ENCODE data around the gene TIGD1. TPM values are rescaled to one million over a fixed set of nuclear protein-coding genes. Genes with fewer than 3 reads are reported as not detected.

The TIGD1 gene
- total RNA-seq, 1 experiment from 2014 or later = 6.0 TPM

- RAD21 ChIA-PET (ENCODE audit: low non-redundant PET in 1 of 2, low total read pairs in 2 of 2, uncharacterized antibody in 2 of 2, unreplicated experiment in 2 of 2) = no interaction called here
- DNase-seq (ENCODE audit: low read depth, low spot score) = no peak
Measured at GRCh38 chr2:232513353-232513752, 37.0 kb downstream of the TIGD1 start.

More at GRCh38 chr2:232513353-232513752, 37.0 kb downstream of the TIGD1 start:
- no peaks in the 10 kb centered on the region for H3K4me1 ChIP-seq (ENCODE audit: control insufficient read depth in 1 of 2, insufficient read depth in 2 of 2, low read length in 2 of 2)
- H3K9ac ChIP-seq (ENCODE audit: low read length) = no peak overlapping the region
- no peak overlapping the region for H3K4me3 ChIP-seq (replicated peaks in 1 of 2; ENCODE audit: low read depth in 1 of 2, low read length in 2 of 2)
- POLR2A ChIA-PET = no interaction called here
- H2AFZ ChIP-seq (ENCODE audit: low read depth, low read length, poor library complexity, severe bottlenecking) = no peak overlapping the region
- H3K27ac ChIP-seq (ENCODE audit: low read depth, low read length) = no peak overlapping the region
- H3K9me2 ChIP-seq (ENCODE audit: insufficient read depth) = no peaks in the 10 kb centered on the region
- CTCF ChIA-PET = no interaction called here
- H3K36me3 ChIP-seq (ENCODE audit: control insufficient read depth in 1 of 2, insufficient read depth in 2 of 2, low read length in 2 of 2) = no peaks in the 10 kb centered on the region
- no peak for ATAC-seq
- no TSS peak for BruUV-seq (replicated peaks)
- no peak overlapping the region for H3K4me2 ChIP-seq (ENCODE audit: low read length)
- intact Hi-C loops (cut with micrococcal nuclease) = no loop called here
- H3K27me3 ChIP-seq (ENCODE audit: insufficient read depth, low read length) = no peaks in the 10 kb centered on the region
- H4K20me1 ChIP-seq (ENCODE audit: insufficient read depth) = no peaks in the 10 kb centered on the region
- H3K79me2 ChIP-seq (ENCODE audit: insufficient read depth, low read length) = no peaks in the 10 kb centered on the region
- TF ChIP-seq SRF (IDR thresholded peaks at IDR 0.05; ENCODE audit: low read depth) (no peak), JUND (IDR thresholded peaks at IDR 0.05) (no peak), SP1 (IDR thresholded peaks at IDR 0.05; ENCODE audit: low read depth) (no peak), ZBTB33 (IDR thresholded peaks at IDR 0.05; ENCODE audit: extremely low read depth, insufficient replicate concordance, low read length) (no peak), ELF1 (IDR thresholded peaks at IDR 0.05; ENCODE audit: borderline replicate concordance, low read depth) (no peak), SIN3A (IDR thresholded peaks at IDR 0.05; ENCODE audit: low read depth) (no peak), POLR2AphosphoS5 (IDR thresholded peaks at IDR 0.05; ENCODE audit: low read depth, low read length) (no peak), ZNF274 (IDR thresholded peaks at IDR 0.05; ENCODE audit: low read depth, low read length) (no peak), RAD21 (IDR thresholded peaks at IDR 0.05; ENCODE audit: low read depth) (no peak), TCF7L2 (IDR thresholded peaks at IDR 0.05; ENCODE audit: borderline replicate concordance, extremely low read depth, insufficient read depth, insufficient read length) (no peak), ZFX (IDR thresholded peaks at IDR 0.05) (no peak), EGR1 (IDR thresholded peaks at IDR 0.05; ENCODE audit: low read depth) (no peak), EZH2phosphoT487 (IDR thresholded peaks at IDR 0.05; ENCODE audit: borderline replicate concordance) (no peak), YY1 (IDR thresholded peaks at IDR 0.05; ENCODE audit: extremely low read depth, insufficient replicate concordance, low read depth, low read length) (no peak), CBX3 (IDR thresholded peaks at IDR 0.05; ENCODE audit: low read depth) (no peak), EZH2 (IDR thresholded peaks at IDR 0.05) (no peak)
- TF ChIP-seq, protein P1, sequence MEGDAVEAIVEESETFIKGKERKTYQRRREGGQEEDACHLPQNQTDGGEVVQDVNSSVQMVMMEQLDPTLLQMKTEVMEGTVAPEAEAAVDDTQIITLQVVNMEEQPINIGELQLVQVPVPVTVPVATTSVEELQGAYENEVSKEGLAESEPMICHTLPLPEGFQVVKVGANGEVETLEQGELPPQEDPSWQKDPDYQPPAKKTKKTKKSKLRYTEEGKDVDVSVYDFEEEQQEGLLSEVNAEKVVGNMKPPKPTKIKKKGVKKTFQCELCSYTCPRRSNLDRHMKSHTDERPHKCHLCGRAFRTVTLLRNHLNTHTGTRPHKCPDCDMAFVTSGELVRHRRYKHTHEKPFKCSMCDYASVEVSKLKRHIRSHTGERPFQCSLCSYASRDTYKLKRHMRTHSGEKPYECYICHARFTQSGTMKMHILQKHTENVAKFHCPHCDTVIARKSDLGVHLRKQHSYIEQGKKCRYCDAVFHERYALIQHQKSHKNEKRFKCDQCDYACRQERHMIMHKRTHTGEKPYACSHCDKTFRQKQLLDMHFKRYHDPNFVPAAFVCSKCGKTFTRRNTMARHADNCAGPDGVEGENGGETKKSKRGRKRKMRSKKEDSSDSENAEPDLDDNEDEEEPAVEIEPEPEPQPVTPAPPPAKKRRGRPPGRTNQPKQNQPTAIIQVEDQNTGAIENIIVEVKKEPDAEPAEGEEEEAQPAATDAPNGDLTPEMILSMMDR (IDR thresholded peaks at IDR 0.05 in 2 of 3, conservative IDR thresholded peaks at IDR 0.05 in 1 of 3; ENCODE audit: borderline replicate concordance in 1 of 3, insufficient read depth in 1 of 3, low read depth in 2 of 3, low read length in 2 of 3) = no peak
- H3K9me3 ChIP-seq (ENCODE audit: control insufficient read depth in 1 of 2, insufficient read depth in 1 of 2, low read depth in 1 of 2, low read length in 2 of 2) = no peaks in the 10 kb centered on the region
